ENCODE data around the gene LSM3. TPM values are rescaled to one million over a fixed set of nuclear protein-coding genes. Genes with fewer than 3 reads are reported as not detected.
A peak's percentile ranks its signal among the peaks of the same experiment; 100 is the strongest.

LSM3 gene
- total RNA-seq (2012; rRNA removed) (3.4 and 14.2 TPM in 2 replicates), polyA plus RNA-seq (2012; rRNA removed) (10.0 and 11.5 TPM in 2 replicates), Bru-seq, nascent RNA (percentile 74 among the genes with signal in this experiment), BruChase-seq, experiment 1, labeled RNA remaining after a 6-hour chase (percentile 55 among the genes with signal in this experiment), BruChase-seq, experiment 2, labeled RNA remaining after a 2-hour chase (percentile 51 among the genes with signal in this experiment)
- polyA plus RNA-seq (2012; cell fraction: cytosol; rRNA removed): 0.87 and 1.00 TPM in 2 replicates
- 0.20 and 1.8 TPM in 2 replicates for polyA plus RNA-seq (2012; cell fraction: nucleus; rRNA removed; ENCODE audit: low replicate concordance)
- long read RNA-seq, transcript LSM3-201 (4 exons, 3,815 nt): major isoform, 38 of 64 reads
- long read RNA-seq, partial matches to known transcripts: 26 of 64 reads
- long read RNA-seq, other reads (novel, unspliced or antisense): 0 of 64 reads

DNA sequence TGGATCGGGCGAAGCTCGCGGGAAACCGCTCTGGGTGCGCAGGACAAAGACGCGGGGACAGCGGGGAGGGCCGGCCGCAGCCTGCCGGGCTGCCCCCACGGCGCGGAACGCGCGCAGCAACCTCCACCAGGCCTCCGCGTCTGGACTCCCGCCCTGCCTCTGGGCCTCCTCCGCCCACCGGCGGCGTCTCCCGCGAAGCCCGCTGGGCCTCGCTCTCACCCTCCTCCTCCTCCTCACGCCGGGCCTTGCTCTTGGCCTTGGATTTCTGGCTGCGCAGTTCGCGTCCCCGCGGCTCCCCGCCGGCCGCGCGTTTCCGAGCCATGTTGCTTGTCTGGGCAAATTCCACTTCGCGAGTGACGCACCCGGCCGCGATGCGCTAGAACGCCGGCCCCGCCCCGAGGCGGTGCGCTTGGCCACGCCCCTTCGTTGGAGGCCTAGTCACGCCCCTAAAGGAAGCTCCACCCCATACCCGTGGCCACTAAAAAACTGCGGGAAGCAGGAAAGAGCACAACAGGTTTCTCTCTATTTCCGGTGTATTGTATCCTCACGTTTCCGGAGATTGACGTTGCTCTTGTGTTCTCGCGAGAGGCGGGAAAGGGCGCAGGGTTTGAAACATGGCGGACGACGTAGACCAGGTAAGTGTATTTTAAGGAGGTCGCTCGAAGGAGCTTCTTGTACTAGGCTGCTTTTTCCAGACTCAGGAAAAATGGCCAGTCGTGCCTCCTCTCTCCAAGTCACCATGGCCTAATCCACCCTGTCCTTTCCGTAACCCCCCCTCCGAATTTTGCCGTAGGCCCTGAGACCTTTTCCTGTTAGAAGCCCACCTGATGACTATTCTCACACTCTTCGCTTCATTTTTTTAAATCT, at the start of gene LSM3, which contains the start of gene XPC:
LSM3 (plus strand) TSS at position 571 of the 867 bp plus-strand sequence; CDS start at position 615, 44 bp downstream.
XPC (minus strand) TSS at position 355 of the 867 bp plus-strand sequence; CDS start at position 322, 33 bp downstream.
- peak within 1 kb of the TSS; percentile 99 for H3K14ac ChIP-seq (replicated peaks; ENCODE audit: low read depth, low read length)
- no peaks in the 10 kb centered on the region for H3K27me3 ChIP-seq (ENCODE audit: control insufficient read depth, insufficient read depth, low read length)
- H2BK5ac ChIP-seq (ENCODE audit: low read depth, low read length, poor library complexity, severe bottlenecking): peak within 1 kb of the TSS; percentile 95
- POLR2A ChIA-PET (ENCODE audit: unreplicated experiment): interaction anchor here (0.6 to 1.1 kb wide), 8 partner anchors 17 to 734 kb away, joined by 3 to 5 read pairs (median 3); no protein-coding TSS in a partner anchor
- peak within 1 kb of the TSS; percentile 80 for H4K5ac ChIP-seq (ENCODE audit: low read depth, low read length)
- no peaks in the 10 kb centered on the region for H3K9me3 ChIP-seq (ENCODE audit: control insufficient read depth, insufficient read depth, low read length)
- in situ Hi-C loops (cut with MboI; ENCODE audit: low sequenced_read_pairs) (no loop called here), intact Hi-C loops (cut with micrococcal nuclease) (loop anchor here (5.0 kb wide), 1 partner anchor 281 kb away; no protein-coding TSS in a partner anchor), dilution Hi-C loops (cut with HindIII; ENCODE audit: low sequenced_read_pairs, unreplicated experiment) (no loop called here)
- peak within 1 kb of the TSS; percentile 87 for H4K91ac ChIP-seq (ENCODE audit: insufficient read depth, low read depth, low read length)
- peak within 1 kb of the TSS; percentile 84 for H3K18ac ChIP-seq (ENCODE audit: low read depth, low read length)
- H3K4me1 ChIP-seq (ENCODE audit: control insufficient read depth, insufficient read depth, low read length): peaks cover 3% of the 10 kb centered on the region
- peak within 1 kb of the TSS; percentile 97 for H3K56ac ChIP-seq (ENCODE audit: extremely low read depth, insufficient read depth, low read length)
- peak within 1 kb of the TSS; percentile 97 for H2AK9ac ChIP-seq (replicated peaks; ENCODE audit: low read depth, low read length, poor library complexity)
- H3K27ac ChIP-seq (ENCODE audit: insufficient read depth, low read length): peak within 1 kb of the TSS; percentile 89
- H4K20me1 ChIP-seq (ENCODE audit: insufficient read depth, low read length): peaks cover 7% of the 10 kb centered on the region; the same call in 1 of the 2 replicates
- no peak within 1 kb of the TSS for H2BK15ac ChIP-seq (ENCODE audit: low read depth, low read length)
- peak within 1 kb of the TSS; percentile 98 for H3K23ac ChIP-seq (ENCODE audit: low read depth, low read length)
- peak within 1 kb of the TSS; percentile 72 for H3K4me3 ChIP-seq (ENCODE audit: insufficient read depth, low read depth, low read length)
- peak within 1 kb of the TSS; percentile 85 to 98 for H4K8ac ChIP-seq (ENCODE audit: low read depth in 2 of 2, low read length in 2 of 2)
- H2BK20ac ChIP-seq (ENCODE audit: low read depth, low read length): no peak within 1 kb of the TSS
- peak; percentile 99 for ATAC-seq (ENCODE audit: low read depth)
- H2AFZ ChIP-seq (replicated peaks; ENCODE audit: low read length, poor library complexity): peak within 1 kb of the TSS; percentile 97
- BruUV-seq (replicated peaks): no TSS peak
- H3K4ac ChIP-seq (ENCODE audit: low read depth, low read length): peak within 1 kb of the TSS; percentile 97
- peaks cover 2% of the 10 kb centered on the region; the same call in 1 of the 2 replicates for H3K36me3 ChIP-seq (ENCODE audit: control insufficient read depth, insufficient read depth, low read length)
- CTCF ChIA-PET: interaction anchor here (0.6 to 1.2 kb wide), 2 partner anchors 25 to 35 kb away, joined by 3 to 4 read pairs; no protein-coding TSS in a partner anchor
- H3K4me2 ChIP-seq (ENCODE audit: low read depth, low read length): peak within 1 kb of the TSS; percentile 85
- peak; percentile 99 for DNase-seq
- H2AK5ac ChIP-seq (ENCODE audit: low read depth, low read length): peak within 1 kb of the TSS; percentile 72
- H2BK120ac ChIP-seq (ENCODE audit: low read depth, low read length): peak within 1 kb of the TSS; percentile 72
- peaks cover 25 to 48% of the 10 kb centered on the region in 2 experiments for H3K79me1 ChIP-seq (ENCODE audit: low read depth in 1 of 2, low read length in 2 of 2)
- H3K9me1 ChIP-seq (ENCODE audit: insufficient read depth, low read length): no peaks in the 10 kb centered on the region
- peak within 1 kb of the TSS; percentile 97 for H3K9ac ChIP-seq (ENCODE audit: low read depth, low read length)
- 2% methylated on average over 52 of the region's 78 CpGs; no CpG with 5 or more reads in 1 of the 2 experiments for WGBS, 2 experiments (ENCODE audit: extremely low coverage in 2 of 2, insufficient read length in 1 of 2)
- TF ChIP-seq, protein P1, sequence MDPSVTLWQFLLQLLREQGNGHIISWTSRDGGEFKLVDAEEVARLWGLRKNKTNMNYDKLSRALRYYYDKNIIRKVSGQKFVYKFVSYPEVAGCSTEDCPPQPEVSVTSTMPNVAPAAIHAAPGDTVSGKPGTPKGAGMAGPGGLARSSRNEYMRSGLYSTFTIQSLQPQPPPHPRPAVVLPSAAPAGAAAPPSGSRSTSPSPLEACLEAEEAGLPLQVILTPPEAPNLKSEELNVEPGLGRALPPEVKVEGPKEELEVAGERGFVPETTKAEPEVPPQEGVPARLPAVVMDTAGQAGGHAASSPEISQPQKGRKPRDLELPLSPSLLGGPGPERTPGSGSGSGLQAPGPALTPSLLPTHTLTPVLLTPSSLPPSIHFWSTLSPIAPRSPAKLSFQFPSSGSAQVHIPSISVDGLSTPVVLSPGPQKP (IDR thresholded peaks at IDR 0.05; ENCODE audit: borderline replicate concordance, low read depth, low read length): no peak
- TF ChIP-seq CHD1 (IDR thresholded peaks at IDR 0.05; ENCODE audit: low read depth, low read length) (0 out of 2 replicates have a peak, but pooled peaks have one; percentile 73), CEBPB (IDR thresholded peaks at IDR 0.05; ENCODE audit: low read depth, low read length) (no peak), RCOR1 (IDR thresholded peaks at IDR 0.05; ENCODE audit: insufficient replicate concordance, low read length) (no peak), FOS (IDR thresholded peaks at IDR 0.05; ENCODE audit: low read depth, low read length) (no peak; the same call in 1 of the 2 replicates), RFX5 (IDR thresholded peaks at IDR 0.05; ENCODE audit: low read depth, low read length) (peak; percentile 12; the same call in 1 of the 2 replicates), MAFK (IDR thresholded peaks at IDR 0.05; ENCODE audit: low read depth, low read length) (peak; percentile 59), RAD21 (IDR thresholded peaks at IDR 0.05; ENCODE audit: low read length) (no peak)
- TF ChIP-seq, protein P2, sequence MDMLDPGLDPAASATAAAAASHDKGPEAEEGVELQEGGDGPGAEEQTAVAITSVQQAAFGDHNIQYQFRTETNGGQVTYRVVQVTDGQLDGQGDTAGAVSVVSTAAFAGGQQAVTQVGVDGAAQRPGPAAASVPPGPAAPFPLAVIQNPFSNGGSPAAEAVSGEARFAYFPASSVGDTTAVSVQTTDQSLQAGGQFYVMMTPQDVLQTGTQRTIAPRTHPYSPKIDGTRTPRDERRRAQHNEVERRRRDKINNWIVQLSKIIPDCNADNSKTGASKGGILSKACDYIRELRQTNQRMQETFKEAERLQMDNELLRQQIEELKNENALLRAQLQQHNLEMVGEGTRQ (IDR thresholded peaks at IDR 0.05; ENCODE audit: low read depth, low read length): 0 out of 2 replicates have a peak, but pooled peaks have one; percentile 17
- TF ChIP-seq, protein P3, sequence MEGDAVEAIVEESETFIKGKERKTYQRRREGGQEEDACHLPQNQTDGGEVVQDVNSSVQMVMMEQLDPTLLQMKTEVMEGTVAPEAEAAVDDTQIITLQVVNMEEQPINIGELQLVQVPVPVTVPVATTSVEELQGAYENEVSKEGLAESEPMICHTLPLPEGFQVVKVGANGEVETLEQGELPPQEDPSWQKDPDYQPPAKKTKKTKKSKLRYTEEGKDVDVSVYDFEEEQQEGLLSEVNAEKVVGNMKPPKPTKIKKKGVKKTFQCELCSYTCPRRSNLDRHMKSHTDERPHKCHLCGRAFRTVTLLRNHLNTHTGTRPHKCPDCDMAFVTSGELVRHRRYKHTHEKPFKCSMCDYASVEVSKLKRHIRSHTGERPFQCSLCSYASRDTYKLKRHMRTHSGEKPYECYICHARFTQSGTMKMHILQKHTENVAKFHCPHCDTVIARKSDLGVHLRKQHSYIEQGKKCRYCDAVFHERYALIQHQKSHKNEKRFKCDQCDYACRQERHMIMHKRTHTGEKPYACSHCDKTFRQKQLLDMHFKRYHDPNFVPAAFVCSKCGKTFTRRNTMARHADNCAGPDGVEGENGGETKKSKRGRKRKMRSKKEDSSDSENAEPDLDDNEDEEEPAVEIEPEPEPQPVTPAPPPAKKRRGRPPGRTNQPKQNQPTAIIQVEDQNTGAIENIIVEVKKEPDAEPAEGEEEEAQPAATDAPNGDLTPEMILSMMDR (conservative IDR thresholded peaks at IDR 0.05; ENCODE audit: low read depth, low read length): no peak
